Activated T-cell treated with anti-CD3 and anti-CD28 coated beads for 24 hours (primary cell): ENCODE results near the gene HNRNPA3.
"Not testable (repeated sequence)": the region's sequence is repeated elsewhere in the genome, so short reads cannot be mapped to it uniquely, and the experiment has no call there.

Experiments used
- DNase-seq: peaks from one replicate; pipeline ENCODE4 v3.0.0-alpha.2; 2020; ENCODE audit warnings: low read depth

Gene HNRNPA3

GRCh38 chr2:177234267-177234666, 21.7 kb downstream of the HNRNPA3 start:
- no peak for DNase-seq

DNA sequence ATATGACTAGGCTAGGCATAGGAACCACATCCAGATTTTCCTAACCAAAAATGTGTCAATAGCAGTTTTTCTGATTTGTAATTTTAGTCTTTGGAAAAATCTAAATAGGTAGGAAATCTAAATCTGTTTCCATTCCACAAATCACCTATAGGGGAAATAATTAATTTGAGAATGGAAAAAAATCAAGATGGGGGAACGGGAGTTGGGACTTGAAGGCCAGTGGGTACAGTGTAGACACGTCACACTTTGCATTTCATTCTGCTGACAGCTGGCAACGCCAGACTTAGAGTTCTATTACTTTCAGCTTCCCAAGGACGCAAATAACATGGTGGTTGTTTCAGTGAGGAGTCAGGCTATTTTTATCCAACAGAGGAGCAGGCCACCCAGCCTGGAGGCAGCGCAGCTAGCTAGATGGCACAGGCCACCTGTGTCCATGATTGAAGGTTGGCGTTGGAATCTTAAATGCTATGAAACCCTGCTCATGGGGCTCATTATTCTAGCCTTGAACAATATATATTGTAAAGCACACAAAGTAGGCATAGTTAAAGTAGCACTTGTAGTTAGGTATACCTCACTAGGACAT, 23.4 kb downstream of the HNRNPA3 start:
- no peak for DNase-seq

DNA sequence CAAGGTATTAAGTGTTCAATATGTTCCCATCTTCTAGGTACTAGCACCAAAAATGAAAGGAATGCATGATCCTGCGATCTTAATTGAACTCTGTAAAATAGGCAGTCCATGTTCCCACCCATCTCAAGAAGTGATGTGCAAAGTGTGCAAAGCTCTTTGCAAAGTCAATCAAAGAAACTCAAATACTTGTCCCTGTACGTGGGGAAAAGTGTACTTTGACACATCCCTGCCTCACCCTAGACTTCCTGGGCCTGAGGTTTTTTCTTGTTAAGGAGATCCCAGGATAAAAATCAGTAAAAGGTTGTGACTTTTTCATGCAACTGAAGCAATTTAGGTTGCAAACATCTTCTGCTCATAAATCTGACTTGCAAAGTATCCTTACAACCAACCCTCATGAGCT, 25.3 kb downstream of the HNRNPA3 start:
- no peak for DNase-seq

GRCh38 chr2:177239053-177239452, 26.5 kb downstream of the HNRNPA3 start:
- DNase-seq: no peak

DNA sequence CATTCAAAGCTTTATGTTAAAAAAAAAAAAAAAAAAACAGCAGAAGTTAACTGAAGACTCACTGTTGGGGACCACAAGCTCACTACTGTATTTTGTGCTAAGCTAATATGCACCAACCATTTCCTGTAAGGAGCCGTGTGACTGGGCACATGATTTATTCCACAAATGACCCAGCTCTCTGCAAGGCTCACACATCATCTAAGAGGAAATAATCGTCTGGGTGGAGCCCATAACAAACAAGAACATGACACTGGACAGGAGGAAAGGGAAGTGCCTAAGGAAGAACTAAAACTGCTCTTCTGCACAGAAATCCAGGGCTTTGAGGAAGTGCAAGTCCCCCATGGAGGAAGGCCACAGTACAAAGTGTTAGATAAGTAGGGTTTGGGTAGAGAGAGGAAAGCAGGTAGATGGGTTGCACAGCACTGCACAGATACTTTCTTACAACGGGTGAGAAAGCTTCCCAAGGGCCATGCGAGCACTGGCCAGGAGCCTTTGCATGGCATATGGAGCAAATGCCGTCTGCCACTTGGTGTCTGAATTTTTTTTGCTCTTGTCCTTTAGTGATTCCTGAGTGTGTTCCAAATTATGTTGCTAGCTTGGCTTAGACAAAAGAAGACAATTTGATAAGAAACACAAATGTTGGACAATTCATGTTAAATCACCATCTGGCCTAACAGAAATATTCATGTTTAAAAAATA, 27.5 kb downstream of the HNRNPA3 start:
- DNase-seq: no peak

DNA sequence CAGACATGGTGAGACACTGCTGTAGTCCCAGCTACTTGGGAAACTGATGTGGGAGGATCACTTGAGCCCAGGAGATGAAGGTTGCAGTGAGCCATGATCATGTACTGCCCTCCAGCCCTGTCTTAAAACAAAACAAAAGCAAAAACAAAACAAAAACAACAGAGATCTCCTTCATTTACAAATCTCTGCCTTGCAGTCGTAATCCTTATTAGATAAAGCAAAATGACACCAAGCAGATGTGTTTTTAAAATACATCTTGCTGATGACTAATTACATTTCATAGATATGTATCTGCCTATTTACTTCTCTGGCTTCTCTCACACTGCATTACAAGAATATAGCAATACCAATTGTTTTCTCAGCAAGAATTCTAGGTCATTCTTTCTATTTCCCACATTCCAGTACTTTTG, 29.1 kb downstream of the HNRNPA3 start:
- no peak for DNase-seq

DNA sequence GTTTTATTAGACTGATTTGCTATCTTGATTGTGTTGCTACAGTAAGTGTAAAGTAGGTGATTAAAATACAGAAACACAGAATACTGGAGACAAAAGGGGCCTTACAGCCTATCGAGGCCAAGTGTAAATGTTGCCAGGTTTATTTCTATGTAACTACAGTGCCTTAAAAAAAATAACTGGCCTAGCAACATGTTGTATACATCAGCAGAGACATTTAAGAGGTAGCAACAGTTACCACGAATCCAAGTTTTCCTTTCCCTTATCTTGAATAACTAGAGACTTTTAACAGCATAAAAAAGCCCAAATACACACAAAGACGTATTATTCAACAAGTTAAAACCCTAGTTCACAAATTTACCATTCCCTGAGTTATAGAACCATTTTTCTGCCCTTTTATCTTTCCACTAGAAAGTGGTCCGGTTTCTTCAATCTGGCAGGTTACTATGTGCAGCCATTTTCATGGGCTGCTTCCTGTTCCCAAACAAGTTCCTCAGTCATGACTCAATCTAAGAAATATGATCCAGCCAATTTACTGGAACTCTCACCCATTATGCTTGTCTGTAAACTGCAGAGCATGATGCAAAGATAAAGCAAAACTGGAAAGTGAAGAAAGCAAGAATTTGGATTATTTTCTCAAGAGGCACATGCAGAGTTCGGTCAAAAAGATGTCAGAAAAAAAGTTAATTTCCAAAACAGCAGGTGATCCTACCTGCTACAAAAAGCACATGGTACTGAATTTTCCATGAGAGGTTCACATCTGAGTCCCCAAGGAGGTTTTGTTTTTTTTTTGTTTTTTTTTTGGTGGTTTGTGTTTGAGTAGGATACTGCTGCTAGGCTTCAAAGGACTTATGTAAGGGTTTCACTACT, 29.8 kb downstream of the HNRNPA3 start:
- no peak for DNase-seq

- no peak for DNase-seq
These were observed 30.5 kb downstream of the HNRNPA3 start for GRCh38 chr2:177243073-177243472.

DNA sequence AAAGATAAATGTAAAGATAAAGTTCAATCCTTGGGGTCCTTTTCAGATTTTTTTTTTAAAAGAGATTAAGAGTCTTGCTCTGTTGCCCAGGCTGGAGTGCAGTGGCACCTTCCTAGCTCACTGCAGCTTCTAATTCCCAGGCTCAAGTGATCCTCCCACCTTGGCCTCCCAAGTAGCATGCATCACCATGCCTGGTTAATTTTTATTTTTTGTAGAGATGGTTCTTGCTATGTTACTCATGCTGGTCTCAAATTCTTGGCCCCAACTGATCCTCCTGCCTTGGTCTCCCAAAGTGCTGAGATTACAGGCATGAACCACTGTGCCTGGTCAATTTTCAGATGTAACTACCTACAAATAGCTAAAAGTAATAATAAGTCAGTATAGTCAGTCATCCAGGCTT, 30.9 kb downstream of the HNRNPA3 start:
- DNase-seq: no peak

GRCh38 chr2:177244244-177244771, 31.7 kb downstream of the HNRNPA3 start:
- no peak for DNase-seq

GRCh38 chr2:177245010-177245422, 32.4 kb downstream of the HNRNPA3 start:
- no peak for DNase-seq

DNA sequence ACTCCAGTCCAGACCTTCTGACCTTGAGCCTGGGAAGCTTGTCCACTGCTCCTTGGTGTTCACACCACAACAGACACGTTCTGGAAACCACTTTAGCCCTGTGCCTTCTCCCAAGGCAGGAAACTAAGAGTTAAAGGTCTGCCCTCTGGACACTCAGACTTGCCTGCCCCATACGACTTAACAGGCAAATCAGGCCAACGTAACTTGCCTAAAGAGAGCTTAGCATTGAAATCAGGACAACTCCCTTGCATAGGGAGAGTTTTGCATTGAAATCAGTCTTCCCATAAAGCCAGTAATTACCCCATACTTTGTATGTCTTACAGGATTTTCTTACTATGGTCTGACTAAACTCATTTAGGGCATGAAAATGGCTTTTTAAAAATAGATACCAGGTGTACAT, 33.4 kb downstream of the HNRNPA3 start:
- DNase-seq: no peak

- not testable (repeated sequence) for DNase-seq
These were observed 34.0 kb downstream of the HNRNPA3 start for GRCh38 chr2:177246523-177247030.

GRCh38 chr2:177247693-177248262, 35.2 kb downstream of the HNRNPA3 start:
- DNase-seq: no peak

- DNase-seq: no peak
These were observed 36.4 kb downstream of the HNRNPA3 start for GRCh38 chr2:177249038-177249437.

- DNase-seq: no peak
These were observed 37.9 kb downstream of the HNRNPA3 start for GRCh38 chr2:177250461-177250860.

DNA sequence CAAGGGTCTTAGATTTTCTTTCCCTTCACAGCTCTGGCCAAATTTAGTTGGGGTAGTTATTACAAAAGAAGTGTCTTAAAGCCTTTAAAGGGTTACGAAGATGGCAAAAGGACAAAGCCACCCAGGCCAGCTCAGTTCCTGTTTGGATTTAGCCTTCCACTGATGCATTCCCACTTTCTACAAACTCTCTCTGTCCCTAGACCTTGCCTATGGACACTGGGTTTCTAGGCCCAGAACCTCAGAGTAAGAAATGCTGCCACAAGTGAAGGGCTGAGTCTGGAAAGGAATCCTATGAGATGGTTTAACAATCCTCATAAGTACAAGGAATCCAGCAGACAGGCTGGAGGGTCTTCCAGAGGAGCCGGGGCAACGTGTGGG, 38.6 kb downstream of the HNRNPA3 start:
- DNase-seq: no peak

- DNase-seq: no peak
These were observed 40.4 kb downstream of the HNRNPA3 start for GRCh38 chr2:177252808-177253531.

DNA sequence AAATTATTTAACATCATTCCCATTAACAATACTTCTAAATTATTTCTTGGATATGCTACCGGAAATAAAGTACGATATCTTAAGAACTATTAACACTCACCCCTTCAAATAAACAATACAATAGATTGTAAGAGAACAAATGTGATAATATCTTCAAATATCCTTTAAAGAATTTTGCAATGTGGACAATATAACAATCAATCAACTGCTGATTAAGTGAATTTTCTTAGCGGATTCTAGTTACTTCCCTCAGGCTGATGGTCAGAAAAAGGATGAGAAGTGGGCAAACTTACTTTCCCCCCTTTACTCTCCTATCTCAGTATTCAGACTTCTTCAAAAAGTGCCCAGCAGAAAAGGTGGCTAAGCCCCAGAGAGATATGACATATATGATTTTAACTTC, 41.1 kb downstream of the HNRNPA3 start:
- no peak for DNase-seq

GRCh38 chr2:177254433-177255226, 42.0 kb downstream of the HNRNPA3 start:
- no peak for DNase-seq

DNA sequence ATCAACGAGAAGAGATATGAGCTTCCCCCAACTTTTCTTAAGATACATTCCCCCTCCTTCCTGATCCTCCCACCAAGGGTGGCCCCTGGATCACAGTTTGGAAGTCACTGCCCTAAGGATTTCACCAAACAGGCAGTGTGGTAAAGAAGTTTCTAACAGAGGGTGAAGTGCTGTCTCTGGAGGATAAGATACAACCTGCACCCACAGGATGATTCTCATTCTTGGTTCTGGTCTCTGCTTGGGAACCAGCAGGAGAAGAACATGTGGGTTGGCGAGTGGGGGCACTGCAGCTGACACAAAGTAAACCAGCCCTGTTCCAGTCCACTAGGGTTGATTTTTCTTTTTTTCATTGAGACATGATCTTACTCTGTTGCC, 42.6 kb downstream of the HNRNPA3 start:
- DNase-seq: no peak
